GM18907 (cell line): ENCODE data around the gene CDC42BPG.
A peak's percentile ranks its signal among the peaks of the same experiment; 100 is the strongest.
"Not testable (repeated sequence)": the region's sequence is repeated elsewhere in the genome, so short reads cannot be mapped to it uniquely, and the experiment has no call there.

Source experiments
- ATAC-seq: cut with Tn5 transposase; IDR thresholded peaks from one replicate; pipeline ENCODE4 v1.9.1; 2021; ENCODE audit warnings: mild to moderate bottlenecking, moderate library complexity; ENCODE audit not compliant: unreplicated experiment

Gene CDC42BPG

DNA sequence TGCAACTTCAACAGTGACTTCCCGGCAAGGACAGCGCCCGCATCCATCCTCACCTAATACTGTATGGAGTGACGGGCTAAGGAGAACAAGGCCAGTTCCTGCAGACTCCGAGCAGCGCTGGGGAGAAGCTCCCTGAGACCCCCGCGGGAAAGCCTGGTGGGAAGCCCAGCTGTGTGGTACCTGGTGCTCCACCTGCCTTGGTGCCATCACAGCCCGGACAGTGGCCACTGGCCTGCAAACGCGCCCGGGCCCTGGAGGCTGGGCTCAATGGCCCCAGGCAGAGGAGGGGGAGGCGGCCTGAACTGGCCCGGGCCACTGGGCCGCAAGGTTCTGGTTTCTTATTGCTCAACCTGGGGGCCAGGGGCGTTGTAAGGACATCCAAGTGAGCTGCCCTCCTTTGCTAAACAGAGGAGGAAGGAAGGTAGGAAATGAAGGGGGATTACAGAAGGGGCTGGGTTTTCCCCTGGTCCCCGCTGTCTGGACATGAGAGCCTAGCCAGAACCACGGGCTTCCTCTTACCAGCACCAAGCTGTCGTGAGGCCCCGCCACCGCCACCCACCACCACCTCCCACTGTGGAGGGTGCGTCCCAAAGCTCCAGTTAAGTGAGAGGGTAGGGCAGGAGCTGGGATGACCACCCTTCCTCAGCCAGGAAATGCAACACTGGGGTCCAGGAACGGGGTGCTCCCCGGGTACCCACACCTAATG is 8.5 kb upstream of the CDC42BPG start:
- no peak for ATAC-seq

DNA sequence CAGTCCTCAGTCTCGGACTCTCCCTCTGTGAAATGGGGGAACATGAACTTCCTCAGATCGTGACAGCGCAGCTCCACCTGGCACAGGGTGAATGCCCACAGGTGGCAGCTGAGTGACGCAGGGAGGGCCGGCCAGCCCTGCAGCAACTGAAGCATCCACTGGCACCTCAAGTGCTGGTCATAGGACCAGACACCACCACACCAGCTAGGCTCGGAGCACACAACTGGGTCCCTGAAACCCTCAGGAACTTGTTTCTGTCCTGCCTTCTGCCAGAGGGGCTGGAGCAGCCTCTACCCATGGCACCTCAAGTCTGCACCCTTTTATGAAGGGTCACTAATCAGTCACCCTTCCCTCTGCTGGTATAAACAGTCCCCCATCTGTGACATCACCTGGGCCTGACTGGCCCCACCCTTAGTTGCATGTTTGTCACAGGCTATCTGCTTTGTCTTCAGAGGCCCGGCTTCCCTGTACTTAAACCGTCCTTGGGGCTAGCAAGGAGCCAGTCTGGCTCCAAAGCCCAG is 7.4 kb upstream of the CDC42BPG start:
- ATAC-seq, result peak; percentile 22

DNA sequence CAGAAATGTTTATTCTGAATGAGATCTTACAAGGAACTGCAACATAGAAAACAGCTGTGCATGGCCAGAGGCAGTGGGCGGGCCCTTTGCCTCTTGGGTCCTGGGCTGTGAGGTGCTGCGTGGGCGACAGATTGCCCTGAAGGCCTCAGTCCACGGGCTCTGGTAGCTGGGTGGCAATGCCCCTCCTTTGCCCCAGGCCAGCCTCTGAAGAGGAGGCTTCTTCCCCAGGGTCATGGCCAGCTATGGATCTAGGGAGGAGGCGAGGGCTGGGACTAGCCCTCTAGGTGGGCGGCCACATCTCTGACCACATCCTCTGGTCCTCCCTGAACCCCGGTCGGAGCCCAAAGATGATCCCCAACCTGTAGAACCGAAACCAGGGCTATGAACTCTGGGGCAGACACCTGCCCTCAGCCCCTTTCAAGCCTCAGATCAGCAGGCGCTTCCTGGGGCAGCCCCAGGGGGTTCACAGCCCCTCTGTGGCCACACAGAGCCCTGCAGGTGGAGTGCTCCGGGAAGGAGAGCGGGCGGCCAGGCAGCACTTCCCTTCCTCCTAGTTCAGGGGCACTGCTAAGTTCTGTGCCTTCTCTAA is 6.6 kb upstream of the CDC42BPG start:
- ATAC-seq, result peak; percentile 63

DNA sequence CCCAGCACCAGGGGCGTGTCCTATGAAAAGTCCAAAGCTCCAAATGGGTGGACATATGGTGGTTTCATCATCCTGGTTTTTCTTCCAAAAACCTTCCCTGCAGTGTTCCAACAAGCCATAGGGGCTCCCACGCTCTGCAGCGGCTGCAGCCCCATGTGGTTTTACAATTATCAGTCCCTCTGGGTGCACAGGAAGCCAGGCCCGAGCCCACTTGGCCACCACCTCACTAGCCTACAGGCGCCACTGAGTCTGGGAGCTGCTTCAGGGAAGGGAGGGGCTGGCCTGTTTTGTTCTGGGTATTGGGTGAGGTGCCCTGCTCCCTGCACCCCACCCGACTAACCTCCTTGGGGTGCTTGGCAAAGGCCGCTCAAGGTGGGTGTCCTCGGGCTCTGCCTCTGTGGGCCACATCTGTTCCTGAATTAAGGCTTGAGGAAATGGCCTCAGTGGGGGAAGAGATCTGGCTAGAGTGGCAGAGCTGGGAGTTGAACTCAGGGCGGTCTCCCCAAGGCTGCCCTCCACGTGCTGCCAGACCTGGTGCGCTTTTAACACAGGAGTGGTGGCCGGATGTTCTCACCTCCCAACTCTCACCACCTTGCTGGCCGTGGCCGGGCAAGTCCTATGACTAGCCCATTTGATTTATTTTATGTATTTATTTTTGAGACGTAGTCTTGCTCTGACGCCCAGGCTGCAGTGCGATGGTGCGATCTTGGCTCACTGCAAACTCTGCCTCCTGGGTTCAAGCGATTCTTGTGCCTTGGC is 5.3 kb upstream of the CDC42BPG start:
- no peak for ATAC-seq

GRCh38 chr11:64848826-64849597 is 4.6 kb upstream of the CDC42BPG start:
- no peak for ATAC-seq

DNA sequence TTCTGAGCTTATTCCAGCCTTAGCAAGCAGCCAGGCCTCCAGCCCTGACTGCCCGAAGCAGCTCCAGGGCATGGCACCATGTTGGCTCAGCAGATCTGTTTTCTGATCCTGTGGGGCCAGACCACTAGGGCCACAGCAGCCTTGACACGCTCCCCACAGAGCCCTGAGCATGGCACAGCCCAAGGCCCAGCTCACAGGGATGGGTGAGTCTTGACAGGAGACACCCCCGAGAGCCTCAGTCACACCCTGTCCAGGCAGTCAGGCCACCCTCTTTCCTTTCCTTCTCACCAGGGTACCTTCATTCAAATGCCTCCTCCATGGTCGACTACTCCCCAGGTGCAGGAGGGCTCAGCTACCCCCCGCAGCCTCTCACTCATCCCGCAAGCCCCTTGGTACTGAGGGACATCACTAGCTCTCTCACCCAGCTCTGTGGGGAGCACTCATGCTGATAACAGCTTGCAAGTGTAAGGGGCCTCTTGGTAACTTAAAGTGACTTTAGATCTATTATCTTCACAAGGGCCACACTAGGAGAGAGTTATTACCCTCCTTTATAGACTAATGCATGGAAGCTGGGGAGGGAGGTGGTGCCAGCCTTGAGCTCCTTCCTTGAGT is 3.9 kb upstream of the CDC42BPG start:
- ATAC-seq, result no peak

DNA sequence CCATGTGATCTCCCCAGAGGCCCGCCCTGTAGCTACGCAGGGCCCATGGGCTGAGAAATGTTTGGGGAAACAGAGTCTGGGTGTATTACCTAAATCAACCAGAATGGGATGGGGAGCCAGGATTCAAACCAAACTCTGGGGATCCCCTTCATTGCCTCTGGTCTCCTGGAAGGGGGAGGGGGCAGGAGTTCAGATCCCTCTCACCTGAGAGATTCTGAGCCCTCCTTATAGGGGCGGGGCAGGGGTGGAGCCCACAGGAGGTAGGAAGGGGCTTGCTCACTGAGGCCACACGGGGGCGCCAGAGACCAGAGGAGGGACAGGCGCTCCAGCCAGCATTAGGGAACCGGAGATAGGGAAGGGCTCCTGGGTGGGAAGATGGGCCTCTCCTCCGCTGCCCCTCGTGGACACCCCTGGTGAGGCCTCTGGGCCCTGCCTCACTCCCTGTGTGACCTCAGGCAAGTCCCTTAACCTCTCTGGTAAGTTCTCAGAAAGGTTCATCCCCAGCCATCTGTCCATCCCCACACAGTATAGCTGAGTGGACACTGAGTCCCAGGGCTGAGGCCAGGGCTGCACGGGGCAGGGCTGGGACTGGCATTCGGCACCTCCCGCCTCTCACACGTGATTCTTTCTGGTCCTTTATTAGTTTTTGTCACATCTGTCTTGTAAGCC is 2.7 kb upstream of the CDC42BPG start:
- no peak for ATAC-seq

DNA sequence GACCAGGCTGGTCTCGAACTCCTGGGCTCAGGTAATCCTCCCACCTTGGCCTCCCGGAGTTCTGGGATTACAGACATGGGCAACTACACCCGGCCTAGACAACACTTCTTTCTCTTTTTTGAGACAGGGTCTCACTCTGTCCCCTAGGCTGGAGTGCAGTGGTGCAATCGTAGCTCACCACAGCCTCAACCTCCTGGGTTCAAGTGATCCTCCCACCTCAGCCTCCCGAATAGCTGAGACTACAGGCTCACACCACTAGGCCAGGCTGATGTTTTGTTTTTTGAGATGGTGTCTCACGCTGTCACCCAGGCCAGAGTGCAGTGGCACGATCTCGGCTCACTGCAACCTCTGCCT is 1.3 kb upstream of the CDC42BPG start:
- ATAC-seq, result not testable (repeated sequence)

DNA sequence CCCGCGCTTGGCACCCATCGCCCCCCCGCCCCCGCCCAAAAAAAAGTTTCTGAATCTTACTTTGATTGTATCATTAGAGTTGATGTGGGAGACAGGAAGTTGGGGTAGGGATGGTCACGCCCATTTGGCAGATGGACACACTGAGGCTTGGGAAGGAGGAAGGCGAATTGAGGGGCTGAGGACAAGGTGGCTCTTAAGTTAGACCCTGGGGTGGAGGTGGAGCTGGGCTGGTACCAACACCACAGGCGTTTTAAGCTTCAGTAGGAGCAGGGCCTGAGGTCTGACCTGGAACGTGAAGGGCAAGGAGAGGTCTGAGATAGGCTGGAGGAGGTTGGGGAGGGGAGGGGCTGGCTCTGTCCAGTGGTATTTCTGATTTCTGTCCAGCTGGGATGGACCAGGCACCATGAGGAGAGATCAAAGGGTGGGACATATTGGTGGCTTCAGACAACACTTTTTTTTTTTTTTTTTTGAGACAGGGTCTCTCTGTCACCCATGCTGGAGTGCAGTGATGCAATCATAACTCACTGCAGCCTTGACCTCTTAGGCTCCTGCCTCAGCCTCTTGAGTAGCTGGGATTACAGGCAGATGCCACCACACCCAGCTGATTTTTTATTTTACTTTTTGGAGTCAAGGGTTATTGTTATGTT is 799 bp upstream of the CDC42BPG start:
- ATAC-seq, result no peak

GRCh38 chr11:64843686-64844329 is 645 bp downstream of the CDC42BPG start:
- ATAC-seq, result no peak

DNA sequence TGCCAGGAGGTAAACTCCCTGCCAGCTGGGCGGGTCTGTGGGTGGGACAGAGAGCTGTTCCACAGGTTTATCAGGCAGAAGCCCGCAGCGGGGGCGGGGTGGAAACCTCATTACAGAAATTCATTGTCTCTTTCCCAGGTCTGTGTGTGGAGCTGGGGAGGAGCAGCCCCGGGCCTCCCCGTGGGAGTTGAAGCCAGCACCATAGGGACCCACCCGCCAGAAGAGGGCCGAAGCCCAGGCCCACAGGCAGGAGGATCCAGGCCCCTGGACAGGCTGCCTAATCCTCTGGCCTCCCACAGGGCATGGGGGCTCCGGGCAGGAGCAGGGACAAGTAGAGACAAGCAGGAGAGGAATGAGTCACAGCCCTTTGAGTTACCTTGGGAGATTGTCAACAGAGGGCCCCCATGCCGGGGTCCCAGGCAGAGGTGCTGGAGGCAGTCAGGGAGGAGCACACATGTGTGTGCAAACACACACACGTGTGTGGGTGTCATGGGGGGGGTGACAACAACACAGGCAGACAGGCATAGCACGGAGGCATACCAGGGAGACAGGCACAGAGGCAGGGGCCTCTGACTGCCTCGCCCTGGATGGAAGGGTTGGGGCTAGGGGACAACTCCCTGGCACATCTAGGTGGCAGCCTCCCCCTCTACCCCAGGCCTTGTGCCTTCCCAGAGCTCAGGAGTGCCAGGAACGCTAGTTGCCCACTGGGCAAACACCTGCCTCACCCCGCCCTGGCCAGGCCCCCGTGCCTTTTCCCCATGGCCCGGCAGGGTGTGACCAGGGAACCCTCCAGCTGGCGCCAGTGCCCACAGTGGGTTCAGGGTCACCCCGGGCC is 1.4 kb downstream of the CDC42BPG start:
- ATAC-seq, result no peak

GRCh38 chr11:64842366-64842759 is 2.1 kb downstream of the CDC42BPG start:
- ATAC-seq, result no peak

DNA sequence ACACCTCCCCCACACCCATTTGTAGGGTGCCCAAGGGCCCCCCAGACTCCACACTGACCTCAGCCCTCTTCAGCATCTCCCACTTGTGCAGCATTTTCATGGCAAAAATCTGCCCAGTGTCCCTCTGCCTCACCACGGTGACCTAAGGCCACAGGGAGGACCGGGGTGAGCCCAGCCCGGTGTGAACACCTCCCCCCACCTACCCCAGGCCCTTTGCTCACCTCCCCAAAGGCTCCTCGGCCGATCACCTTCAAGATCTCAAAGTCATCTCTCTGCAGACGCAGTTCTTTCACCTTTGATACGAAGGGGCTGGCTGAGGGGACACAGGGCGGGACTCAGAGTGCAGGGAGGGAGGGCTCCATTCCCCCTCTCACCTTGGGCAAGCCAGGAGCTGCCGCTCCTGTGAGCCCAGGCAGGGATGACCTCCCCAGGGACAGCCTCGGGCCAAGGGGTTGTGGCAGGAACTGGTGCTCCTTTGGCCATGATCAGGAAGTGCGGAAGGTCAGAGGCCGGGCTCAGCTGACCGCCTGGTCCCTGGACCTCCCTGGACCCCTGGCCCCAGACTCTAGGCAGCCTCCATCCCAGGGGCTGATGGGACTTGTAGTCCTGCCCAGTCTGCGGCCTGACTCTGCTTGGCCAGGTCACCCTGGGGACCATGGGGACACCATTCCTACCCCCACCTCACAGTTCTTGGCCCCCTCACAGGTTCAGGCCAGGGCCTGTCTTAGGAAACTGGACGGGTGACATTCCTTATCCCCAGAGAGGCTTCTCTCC is 2.7 kb downstream of the CDC42BPG start:
- ATAC-seq, result no peak

DNA sequence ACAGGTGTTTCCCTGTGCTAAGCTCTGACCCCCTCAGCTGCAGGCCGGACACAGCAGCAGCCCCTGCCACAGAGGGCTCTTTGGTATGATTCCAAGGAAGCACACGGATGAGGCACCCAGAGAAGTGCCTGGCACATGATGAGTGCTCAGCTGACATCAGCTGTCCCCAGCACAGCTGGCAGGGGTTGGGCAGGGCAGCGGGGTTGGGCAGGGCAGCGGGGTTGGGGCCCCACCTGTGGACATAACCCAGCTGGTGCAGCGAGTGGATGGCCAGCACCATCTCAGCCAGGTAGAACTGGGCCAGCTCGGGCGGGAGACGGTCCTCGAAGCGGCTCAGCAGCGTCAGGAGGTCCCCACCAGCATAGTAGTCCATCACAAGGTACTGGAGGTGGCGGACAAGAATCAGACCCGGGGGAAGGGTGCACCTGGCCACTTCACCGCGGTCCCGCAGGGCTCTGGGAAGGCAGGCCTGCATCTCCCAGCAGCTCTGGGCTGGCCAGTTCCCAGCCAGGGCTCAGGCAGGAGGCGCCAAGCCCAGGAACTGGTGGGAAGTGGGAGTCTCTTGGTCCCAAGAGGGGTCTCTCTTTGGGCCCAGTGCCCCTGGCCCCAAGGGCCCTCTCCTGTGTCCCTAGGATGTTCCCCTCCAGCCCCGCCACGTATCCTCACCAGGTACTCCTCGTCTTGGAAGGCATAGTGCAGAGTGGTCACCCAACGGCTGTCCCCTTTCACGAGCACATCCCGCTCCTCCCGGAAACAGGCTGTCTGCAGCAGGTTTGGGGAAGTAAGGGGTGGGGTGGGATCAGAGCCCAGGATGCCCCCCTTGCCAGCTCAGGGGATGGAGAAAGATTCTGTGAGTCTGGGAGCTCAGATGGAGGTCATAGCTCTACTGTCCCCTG is 4.3 kb downstream of the CDC42BPG start:
- no peak for ATAC-seq

DNA sequence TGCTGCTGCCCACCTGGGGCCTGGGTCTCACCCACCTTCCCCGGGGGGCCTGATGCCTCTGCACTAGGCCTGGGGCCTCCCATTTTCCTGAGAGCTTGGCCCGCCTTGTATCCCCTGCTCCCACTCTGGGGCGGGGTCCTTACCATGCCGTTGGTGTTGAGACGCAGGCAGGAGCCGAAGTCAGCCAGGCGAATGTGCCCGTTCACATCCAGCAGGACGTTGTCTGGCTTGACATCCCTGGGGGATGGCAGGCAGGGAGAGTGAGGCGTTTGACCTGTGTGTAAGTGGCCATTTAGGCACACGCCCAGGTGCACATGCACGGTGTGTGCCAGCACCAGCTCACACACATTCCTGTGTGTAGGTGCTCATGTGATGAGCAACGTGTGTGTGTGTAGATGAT is 5.1 kb downstream of the CDC42BPG start:
- no peak for ATAC-seq

GRCh38 chr11:64838600-64839334 is 5.7 kb downstream of the CDC42BPG start:
- no peak for ATAC-seq
